HG02981 (cell line): ENCODE measurements around the gene CYP27B1.
"Not testable (repeated sequence)": the region's sequence is repeated elsewhere in the genome, so short reads cannot be mapped to it uniquely, and the experiment has no call there.

Experiments used
- ATAC-seq: cut with Tn5 transposase; IDR thresholded peaks from one replicate; pipeline ENCODE4 v1.9.1; 2021; ENCODE audit warnings: mild to moderate bottlenecking, moderate library complexity; ENCODE audit not compliant: unreplicated experiment

The CYP27B1 gene

DNA sequence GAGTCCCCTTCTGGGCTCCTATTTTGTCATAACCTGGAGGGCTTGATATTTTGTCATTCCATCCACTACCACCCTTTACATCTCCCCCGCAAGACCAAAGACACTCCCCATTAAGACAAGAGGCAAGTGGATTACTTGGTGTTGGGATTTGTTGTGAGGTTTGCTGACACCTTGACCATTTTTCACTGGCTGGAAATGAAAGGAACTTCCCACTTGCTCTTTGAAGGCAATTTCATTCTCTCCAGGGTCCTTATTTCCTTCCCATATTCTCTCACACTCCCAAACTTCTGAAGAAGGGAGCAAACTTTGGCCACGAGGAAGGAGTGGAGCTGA lies 43.3 kb downstream of the CYP27B1 start:
- ATAC-seq: no peak

DNA sequence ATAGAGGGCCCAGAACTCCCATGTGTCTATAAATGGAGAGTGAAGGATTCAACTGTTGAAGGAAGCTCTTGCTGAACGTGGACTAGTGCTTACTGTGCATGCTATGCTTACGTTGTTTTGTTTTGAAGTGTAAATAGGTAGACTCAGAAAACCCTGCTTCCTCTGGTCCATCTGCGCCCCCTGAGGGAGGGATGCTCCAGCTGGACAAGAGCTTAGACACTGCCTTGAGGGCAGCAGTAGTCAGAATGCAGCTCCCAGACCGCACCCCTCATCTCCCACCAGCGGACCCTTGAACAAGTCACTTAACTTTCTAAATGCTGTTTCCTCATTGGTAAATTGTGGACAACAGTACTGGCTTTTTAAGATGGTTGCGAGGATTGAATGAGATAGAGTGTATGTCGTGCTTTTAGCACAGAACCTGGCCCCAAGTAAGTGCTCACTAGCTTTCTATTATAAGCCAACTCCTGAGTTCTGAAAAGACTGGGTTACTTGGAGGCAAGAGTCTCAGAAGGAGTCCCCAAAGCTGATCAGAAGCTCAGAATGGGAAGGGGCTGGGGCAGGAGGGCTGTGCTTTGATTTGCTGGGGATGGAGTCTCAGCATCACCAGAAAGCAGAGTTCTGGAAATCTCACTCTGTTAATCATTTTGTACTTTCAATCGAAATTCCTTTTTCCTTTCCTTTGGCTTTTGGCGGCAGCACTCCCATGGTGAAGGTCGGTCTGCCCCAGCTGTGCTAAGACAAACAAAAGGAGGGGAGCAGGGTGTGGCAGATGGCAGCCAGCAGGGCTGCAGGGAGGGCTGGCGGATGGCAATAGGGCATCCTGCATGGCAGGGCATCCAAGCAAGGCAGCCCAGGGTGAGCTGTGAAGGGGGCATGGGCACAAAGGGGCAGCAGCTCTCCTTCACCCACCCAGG lies 43.9 kb downstream of the CYP27B1 start:
- no peak for ATAC-seq

DNA sequence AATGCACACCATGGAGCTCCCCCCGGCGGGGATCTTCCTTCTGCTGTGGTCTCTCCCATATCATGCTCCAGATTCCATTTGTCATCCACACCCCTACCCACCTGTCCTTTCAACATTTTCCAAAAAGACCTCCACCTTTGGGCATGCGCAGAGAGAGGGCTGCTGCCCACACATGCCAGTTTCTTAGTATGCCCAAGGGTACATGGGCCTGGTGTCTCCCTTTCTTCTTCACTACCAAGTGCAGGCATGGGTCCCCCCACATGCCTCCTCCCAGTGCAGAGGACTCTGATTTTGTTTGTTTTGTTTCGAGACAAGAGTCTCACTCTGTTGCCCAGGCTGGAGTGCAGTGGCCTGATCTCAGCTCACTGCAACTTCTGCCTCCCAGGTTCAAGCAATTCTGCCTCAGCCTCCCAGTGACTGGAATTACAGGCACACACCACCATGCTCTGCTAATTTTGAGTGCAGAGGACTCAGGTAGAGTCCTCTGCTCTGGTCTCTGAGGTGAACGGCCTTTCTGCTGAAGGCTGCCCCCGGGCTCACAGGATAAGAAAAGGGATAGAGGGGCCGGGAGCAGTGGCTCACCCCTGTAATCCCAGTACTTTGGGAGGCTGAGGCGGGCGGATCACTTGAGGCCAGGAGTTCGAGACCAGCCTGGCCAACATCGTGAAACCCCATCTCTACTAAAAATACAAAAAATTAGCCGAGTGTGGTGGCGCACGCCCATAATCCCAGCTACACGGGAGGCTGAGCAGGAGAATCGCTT lies 44.9 kb downstream of the CYP27B1 start:
- not testable (repeated sequence) for ATAC-seq

DNA sequence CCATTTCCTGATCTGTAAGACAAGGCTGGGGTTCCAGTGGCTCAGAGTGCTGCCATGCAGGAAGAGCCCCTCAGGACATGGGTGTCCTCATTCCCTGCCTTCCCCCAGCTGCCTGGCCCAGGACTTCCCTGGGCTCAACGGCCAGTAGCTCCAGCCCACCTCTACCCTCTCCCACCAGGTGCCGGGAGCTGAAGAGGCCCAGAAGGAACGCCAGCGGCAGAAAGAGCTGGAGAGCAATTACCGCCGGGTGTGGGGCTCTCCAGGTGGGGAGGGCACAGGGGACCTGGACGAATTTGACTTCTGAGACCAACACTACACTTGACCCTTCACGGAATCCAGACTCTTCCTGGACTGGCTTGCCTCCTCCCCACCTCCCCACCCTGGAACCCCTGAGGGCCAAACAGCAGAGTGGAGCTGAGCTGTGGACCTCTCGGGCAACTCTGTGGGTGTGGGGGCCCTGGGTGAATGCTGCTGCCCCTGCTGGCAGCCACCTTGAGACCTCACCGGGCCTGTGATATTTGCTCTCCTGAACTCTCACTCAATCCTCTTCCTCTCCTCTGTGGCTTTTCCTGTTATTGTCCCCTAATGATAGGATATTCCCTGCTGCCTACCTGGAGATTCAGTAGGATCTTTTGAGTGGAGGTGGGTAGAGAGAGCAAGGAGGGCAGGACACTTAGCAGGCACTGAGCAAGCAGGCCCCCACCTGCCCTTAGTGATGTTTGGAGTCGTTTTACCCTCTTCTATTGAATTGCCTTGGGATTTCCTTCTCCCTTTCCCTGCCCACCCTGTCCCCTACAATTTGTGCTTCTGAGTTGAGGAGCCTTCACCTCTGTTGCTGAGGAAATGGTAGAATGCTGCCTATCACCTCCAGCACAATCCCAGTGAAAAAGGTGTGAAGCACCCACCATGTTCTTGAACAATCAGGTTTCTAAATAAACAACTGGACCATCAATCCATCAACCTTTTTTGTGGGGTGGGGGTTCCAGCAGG lies 46.0 kb downstream of the CYP27B1 start:
- no peak for ATAC-seq

DNA sequence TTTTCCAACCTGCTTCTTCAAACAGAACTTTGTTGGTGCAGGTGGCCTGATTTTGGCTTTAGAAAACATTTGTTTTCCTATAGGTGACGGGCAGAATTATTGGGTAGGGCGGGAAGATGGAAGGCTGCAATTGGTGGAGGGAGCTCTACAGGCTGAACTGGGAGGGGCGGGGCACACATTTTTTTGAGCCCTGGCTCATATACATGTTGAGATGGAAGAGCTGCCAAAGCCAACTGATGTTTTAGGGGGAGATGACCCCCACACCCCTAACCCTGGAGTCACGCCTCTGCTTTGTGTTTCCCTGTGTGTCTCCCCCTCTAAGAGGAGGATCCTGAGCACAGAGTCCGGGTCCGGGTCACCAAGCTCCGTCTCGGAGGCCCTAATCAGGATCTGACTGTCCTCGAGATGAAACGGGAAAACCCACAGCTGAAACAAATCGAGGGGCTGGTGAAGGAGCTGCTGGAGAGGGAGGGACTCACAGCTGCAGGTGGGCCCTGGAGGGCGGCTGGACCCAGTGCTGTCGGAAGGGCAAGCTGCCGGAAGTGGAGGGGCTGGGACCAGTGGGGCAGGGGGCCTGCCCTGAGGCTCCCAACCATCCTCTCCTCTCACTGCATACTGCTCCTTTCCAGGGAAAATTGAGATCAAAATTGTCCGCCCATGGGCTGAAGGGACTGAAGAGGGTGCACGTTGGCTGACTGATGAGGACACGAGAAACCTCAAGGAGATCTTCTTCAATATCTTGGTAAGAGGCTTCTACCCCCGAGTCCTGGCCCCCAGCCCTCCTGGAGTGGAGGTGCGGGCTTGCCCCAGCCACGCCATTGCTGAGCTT lies 46.9 kb downstream of the CYP27B1 start:
- ATAC-seq: no peak

DNA sequence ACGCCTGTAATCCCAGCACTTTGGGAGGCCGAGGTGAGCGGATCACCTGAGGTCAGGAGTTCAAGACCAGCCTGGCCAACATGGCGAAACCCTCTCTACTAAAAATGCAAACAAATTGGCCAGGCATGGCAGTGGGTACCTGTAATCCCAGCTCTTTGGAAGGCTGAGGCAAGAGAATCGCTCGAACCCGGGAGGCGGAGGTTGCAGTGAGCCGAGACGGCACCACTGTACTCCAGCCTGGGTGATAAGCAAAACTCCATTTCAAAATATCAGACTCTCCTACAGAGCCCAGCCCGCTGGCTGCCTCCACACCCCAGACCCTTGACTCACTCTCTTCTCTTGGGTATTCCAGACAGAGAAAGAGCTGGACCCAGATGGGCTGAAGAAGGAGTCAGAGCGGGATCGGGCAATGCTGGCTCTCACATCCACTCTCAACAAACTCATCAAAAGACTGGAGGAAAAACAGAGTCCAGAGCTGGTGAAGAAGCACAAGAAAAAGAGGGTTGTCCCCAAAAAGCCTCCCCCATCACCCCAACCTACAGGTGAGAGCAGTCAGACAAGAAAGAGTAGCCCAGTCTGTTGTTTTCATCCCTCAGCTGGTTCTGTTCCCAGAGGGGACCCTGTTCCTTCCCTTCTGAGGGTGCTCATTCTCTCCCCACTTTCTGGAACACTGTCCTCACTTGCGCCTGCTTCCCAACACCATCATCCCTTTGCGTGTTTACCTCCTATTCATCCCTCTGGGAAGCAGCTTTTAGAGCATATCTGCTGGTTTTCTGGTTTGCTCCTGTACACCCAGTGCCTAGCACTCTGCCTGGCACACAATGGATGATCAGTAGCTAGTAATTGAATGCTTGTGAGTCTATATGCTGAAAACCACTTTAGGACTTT lies 48.0 kb downstream of the CYP27B1 start:
- ATAC-seq: no peak

DNA sequence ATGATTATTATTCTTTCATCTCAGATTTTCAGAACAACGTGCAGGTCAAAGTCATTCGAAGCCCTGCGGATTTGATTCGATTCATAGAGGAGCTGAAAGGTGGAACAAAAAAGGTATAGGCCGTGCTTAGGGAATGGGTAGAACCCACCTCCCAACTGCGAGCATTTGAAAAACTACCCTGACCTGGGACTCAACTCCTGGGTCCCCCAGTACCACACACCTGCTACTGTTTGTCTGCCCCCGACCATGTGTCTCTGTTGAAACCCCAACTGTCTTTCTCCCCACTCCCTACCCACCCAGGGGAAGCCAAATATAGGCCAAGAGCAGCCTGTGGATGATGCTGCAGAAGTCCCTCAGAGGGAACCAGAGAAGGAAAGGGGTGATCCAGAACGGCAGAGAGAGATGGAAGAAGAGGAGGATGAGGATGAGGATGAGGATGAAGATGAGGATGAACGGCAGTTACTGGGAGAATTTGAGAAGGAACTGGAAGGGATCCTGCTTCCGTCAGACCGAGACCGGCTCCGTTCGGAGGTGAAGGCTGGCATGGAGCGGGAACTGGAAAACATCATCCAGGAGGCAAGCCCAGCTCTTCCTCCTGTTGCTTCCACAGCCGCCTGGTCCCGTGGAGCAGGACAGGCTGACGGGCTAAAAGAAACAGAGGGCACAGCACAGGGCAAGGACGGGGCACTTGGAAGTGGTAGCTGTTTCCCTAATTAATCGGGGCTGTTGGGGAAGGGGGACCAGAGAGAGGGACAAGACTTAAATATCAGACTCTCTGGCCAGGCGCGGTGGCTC lies 48.8 kb downstream of the CYP27B1 start:
- no peak for ATAC-seq

DNA sequence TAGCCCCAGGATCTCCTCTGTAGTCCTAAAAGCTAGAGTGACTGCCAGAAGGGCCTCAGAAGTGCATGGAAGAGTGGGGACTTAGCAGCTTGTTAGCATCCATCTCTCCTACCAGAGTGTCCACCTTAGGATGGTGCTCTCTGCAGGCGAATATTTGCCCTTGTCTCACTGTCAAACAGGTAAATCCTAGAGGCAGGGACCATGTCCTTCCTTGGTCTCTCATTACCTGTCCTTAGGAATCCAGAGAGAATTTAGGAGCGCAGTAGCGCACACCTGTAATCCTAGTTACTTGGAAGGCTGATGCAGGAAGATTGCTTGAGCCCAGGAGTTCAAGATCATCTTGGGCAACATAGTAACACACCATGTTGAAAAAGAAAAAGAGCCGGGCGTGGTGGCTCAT lies 49.7 kb downstream of the CYP27B1 start:
- ATAC-seq: no peak

DNA sequence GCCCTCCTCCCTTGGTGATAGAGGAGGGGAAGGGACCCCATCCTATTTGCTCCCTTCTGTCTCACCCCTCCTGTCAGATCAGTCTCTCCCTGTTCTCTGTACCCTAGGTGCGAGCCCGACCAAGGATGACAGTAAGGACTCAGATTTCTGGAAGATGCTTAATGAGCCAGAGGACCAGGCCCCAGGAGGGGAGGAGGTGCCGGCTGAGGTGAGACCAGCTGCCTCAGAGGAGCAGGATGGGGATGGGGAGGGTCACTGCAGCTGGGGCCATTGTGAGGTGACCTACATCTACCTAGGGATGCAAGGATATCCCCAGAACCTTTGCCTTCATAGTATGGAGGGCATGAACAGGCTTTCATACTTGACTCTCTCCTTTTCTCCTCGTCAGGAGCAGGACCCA lies 50.6 kb downstream of the CYP27B1 start:
- ATAC-seq: no peak

DNA sequence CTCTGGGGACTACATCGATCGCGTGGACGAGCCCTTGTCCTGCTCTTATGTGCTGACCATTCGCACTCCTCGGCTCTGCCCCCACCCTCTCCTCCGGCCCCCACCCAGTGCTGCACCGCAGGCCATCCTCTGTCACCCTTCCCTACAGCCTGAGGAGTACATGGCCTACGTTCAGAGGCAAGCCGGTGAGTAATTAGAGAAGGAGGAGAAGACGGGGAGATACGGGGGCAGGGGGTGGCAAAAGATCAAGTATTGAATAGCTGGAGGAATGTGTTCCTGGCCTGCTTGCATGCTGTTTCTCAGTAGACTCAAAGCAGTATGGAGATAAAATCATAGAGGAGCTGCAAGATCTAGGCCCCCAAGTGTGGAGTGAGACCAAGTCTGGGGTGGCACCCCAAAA lies 51.1 kb downstream of the CYP27B1 start:
- no peak for ATAC-seq

DNA sequence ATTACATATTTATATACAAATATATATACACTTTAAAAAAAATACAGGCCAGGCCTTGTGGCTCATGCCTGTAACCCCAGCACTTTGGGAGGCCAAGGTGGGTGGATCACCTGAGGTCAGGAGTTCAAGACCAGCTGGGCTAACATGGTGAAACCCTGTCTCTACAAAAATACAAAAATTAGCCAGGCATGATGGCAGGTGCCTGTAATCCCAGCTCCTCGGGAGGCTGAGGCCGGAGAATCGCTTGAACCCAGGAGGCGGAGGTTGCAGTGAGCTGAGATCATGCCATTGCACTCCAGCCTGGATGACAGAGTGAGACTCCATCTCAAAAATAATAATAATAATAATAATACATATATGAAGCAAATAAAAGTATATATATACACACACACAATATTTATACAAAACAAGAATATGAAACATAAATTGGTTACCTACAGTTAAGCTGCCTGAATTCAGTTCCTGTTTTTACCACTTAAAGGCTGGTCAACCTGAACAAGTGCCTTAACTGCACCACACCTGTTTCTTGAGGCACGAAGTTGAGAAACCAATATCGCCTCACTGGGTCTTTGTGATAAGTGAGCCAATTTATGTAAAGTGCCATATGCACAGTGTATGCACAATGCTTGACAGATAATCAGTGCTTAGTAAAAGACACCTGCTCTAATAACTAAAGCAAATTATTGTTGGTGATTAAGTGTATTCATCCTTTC lies 51.7 kb downstream of the CYP27B1 start:
- peak; percentile 69 for ATAC-seq

DNA sequence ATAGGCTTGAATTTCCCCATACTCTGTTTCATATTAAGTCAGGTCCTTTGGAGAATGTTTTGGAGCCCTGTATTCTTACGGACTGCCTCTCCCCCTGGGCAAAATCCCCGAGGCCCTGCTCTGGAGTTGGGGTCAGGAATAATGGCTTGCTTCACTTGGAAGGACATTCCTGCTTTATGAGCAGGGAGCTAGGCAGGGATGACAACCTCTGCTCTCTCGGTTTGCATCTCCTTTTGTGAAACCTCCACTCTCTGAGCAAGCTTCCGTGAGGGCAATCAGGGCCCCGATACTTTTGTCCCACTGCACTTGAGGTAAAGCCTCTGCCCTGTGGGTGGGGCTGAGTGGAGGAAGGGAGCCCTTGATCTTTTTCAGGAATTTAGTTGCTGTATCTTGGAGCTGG lies 53.7 kb downstream of the CYP27B1 start:
- no peak for ATAC-seq

DNA sequence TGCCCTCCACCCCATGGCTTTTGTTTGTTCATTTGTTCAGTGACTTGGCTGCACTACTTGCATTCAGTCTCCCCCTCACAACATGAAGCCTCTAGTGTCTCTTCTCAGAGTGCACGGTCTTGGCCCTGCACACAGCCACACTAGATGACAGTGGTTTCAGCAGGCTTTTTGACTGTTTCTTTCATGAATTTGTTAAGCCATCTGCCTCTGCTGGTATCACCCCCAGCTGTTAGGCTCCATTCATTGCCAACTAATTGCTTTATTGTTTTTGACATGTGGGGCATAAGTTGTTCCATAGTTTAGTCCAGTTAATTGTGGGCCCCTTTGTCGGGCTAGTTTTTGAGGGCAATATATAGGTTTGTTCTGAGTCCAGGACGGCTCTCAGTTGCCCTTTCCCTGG lies 54.2 kb downstream of the CYP27B1 start:
- no peak for ATAC-seq
